HG02970 (cell line): ENCODE results near the gene PNPLA2.

Experiments used
- ATAC-seq: cut with Tn5 transposase; IDR thresholded peaks from one replicate; pipeline ENCODE4 v1.9.1; 2021; ENCODE audit warnings: mild to moderate bottlenecking, moderate library complexity, moderate number of reproducible peaks; ENCODE audit not compliant: unreplicated experiment, low FRiP score

The PNPLA2 gene

GRCh38 chr11:782264-783174 is 36.2 kb upstream of the PNPLA2 start:
- no peak for ATAC-seq

- ATAC-seq = no peak
Observed at GRCh38 chr11:783581-784015, 35.1 kb upstream of the PNPLA2 start.

- ATAC-seq = no peak
Observed at GRCh38 chr11:786235-787083, 32.3 kb upstream of the PNPLA2 start.

GRCh38 chr11:787084-787675 is 31.5 kb upstream of the PNPLA2 start:
- no peak for ATAC-seq

- ATAC-seq = no peak
Observed at GRCh38 chr11:788009-788640, 30.6 kb upstream of the PNPLA2 start.

- no peak for ATAC-seq
Observed at GRCh38 chr11:788953-789940, 29.5 kb upstream of the PNPLA2 start.

- ATAC-seq = no peak
Observed at GRCh38 chr11:789943-790342, 28.8 kb upstream of the PNPLA2 start, which contains the start of gene CEND1. TSS of gene CEND1 (minus strand) at chr11:790090. CDS start at chr11:788576, 1,514 bp downstream.

GRCh38 chr11:790721-791564 is 27.8 kb upstream of the PNPLA2 start:
- ATAC-seq = no peak

- no peak for ATAC-seq
Observed at GRCh38 chr11:791658-792534, 26.8 kb upstream of the PNPLA2 start.

GRCh38 chr11:792535-792821 is 26.2 kb upstream of the PNPLA2 start:
- no peak for ATAC-seq

- ATAC-seq = no peak
Observed at GRCh38 chr11:792873-793272, 25.8 kb upstream of the PNPLA2 start.

GRCh38 chr11:793556-793955 is 25.2 kb upstream of the PNPLA2 start:
- ATAC-seq = no peak

GRCh38 chr11:794013-794765 is 24.5 kb upstream of the PNPLA2 start:
- no peak for ATAC-seq

GRCh38 chr11:794766-795633 is 23.7 kb upstream of the PNPLA2 start:
- ATAC-seq = no peak

- ATAC-seq = no peak
Observed at GRCh38 chr11:795634-796564, 22.8 kb upstream of the PNPLA2 start.
